ENCODE measurements around the gene WWP2. TPM values are rescaled to one million over a fixed set of nuclear protein-coding genes. Genes with fewer than 3 reads are reported as not detected.

Gene WWP2
- polyA plus RNA-seq, 3 donors: 29.6 to 54.4 (median 46.0) TPM

GRCh38 chr16:69870761-69871160, 108.6 kb downstream of the WWP2 start:
- Mint-ChIP-seq H3K36me3 (peaks cover 67 to 85% of the 10 kb centered on the region in 2 donors), H3K9me3 (peaks cover 0 to 5% (median 0%) of the 10 kb centered on the region in 7 donors), H3K4me1 (peaks cover 7% of the 10 kb centered on the region), H3K27me3 (ENCODE audit: low read depth in 3 of 3) (no peaks in the 10 kb centered on the region), H3K27ac (no peak overlapping the region), H3K4me3 (no peak overlapping the region)
- intact Hi-C loops (cut with micrococcal nuclease): no loop called here
- no peak for DNase-seq
- H3K27ac ChIP-seq (ENCODE audit: low read depth in 1 of 2, low read length in 2 of 2): no peak overlapping the region
- no peak overlapping the region for H3K4me2 ChIP-seq (replicated peaks; ENCODE audit: extremely low read depth, low read length, poor library complexity, severe bottlenecking)
- H3K4me1 ChIP-seq (ENCODE audit: control insufficient read depth in 1 of 2, insufficient read depth in 2 of 2, low read length in 2 of 2): peaks cover 2 to 4% of the 10 kb centered on the region in 2 donors
- 100% methylated on average over 2 of the region's 4 CpGs for WGBS (ENCODE audit: insufficient coverage)
- peaks cover 66% of the 10 kb centered on the region for H4K20me1 ChIP-seq (ENCODE audit: insufficient read depth, low read length)
- no peak overlapping the region for H3K9ac ChIP-seq (ENCODE audit: insufficient read depth, low read length, poor library complexity, severe bottlenecking)
- H3K27me3 ChIP-seq (ENCODE audit: control insufficient read depth in 2 of 2, insufficient read depth in 2 of 2, low read length in 2 of 2): no peaks in the 10 kb centered on the region
- peaks cover 71 to 90% of the 10 kb centered on the region in 2 donors for H3K36me3 ChIP-seq (replicated peaks in 1 of 2; ENCODE audit: control insufficient read depth in 1 of 2, insufficient read depth in 2 of 2, low read length in 2 of 2)
- H3K9me3 ChIP-seq (replicated peaks in 1 of 2; ENCODE audit: control insufficient read depth in 1 of 2, insufficient read depth in 1 of 2, low read length in 2 of 2): no peaks in the 10 kb centered on the region
- no peak overlapping the region for H2AFZ ChIP-seq (ENCODE audit: insufficient read depth, low read depth, low read length, poor library complexity, severe bottlenecking)
- no peak for TF ChIP-seq CTCF (IDR thresholded peaks at IDR 0.05)
- no peaks in the 10 kb centered on the region for H3K79me2 ChIP-seq (ENCODE audit: insufficient read depth, low read length)
- H3K4me3 ChIP-seq (replicated peaks in 1 of 3; ENCODE audit: low read depth in 2 of 3, low read length in 3 of 3): no peak overlapping the region

- peaks cover 80 to 99% of the 10 kb centered on the region in 2 donors for H3K36me3 ChIP-seq (replicated peaks in 1 of 2; ENCODE audit: control insufficient read depth in 1 of 2, insufficient read depth in 2 of 2, low read length in 2 of 2)
- H3K27ac Mint-ChIP-seq: no peak overlapping the region
Observed at GRCh38 chr16:69871708-69872107, 109.6 kb downstream of the WWP2 start.

More at GRCh38 chr16:69871708-69872107, 109.6 kb downstream of the WWP2 start:
- no peak overlapping the region for H2AFZ ChIP-seq (ENCODE audit: insufficient read depth, low read depth, low read length, poor library complexity, severe bottlenecking)
- H3K4me1 ChIP-seq (ENCODE audit: control insufficient read depth in 1 of 2, insufficient read depth in 2 of 2, low read length in 2 of 2): no peaks in the 10 kb centered on the region
- WGBS (ENCODE audit: insufficient coverage): 99% methylated on average over 9 of the region's 15 CpGs
- no peak for TF ChIP-seq CTCF (IDR thresholded peaks at IDR 0.05)
- Mint-ChIP-seq H3K4me3 (no peak overlapping the region), H3K36me3 (peaks cover 73 to 94% of the 10 kb centered on the region in 2 donors), H3K4me1 (no peaks in the 10 kb centered on the region), H3K27me3 (ENCODE audit: low read depth in 3 of 3) (no peaks in the 10 kb centered on the region), H3K9me3 (peaks cover 0 to 11% (median 5%) of the 10 kb centered on the region in 7 donors)
- H3K27me3 ChIP-seq (ENCODE audit: control insufficient read depth in 2 of 2, insufficient read depth in 2 of 2, low read length in 2 of 2): no peaks in the 10 kb centered on the region
- no peaks in the 10 kb centered on the region for H3K79me2 ChIP-seq (ENCODE audit: insufficient read depth, low read length)
- no peak for DNase-seq
- H3K4me3 ChIP-seq (replicated peaks in 1 of 3; ENCODE audit: low read depth in 2 of 3, low read length in 3 of 3): no peak overlapping the region
- H4K20me1 ChIP-seq (ENCODE audit: insufficient read depth, low read length): peaks cover 63% of the 10 kb centered on the region
- peaks cover 5 to 6% of the 10 kb centered on the region in 2 donors for H3K9me3 ChIP-seq (replicated peaks in 1 of 2; ENCODE audit: control insufficient read depth in 1 of 2, insufficient read depth in 1 of 2, low read length in 2 of 2)
- H3K4me2 ChIP-seq (replicated peaks; ENCODE audit: extremely low read depth, low read length, poor library complexity, severe bottlenecking): no peak overlapping the region
- H3K9ac ChIP-seq (ENCODE audit: insufficient read depth, low read length, poor library complexity, severe bottlenecking): no peak overlapping the region
- intact Hi-C loops (cut with micrococcal nuclease): no loop called here
- H3K27ac ChIP-seq (ENCODE audit: low read depth in 1 of 2, low read length in 2 of 2): no peak overlapping the region
